OCI-LY3 (cell line): ENCODE measurements around the gene HOOK1.

ENCODE experiments used
- H2AFZ ChIP-seq: fragments of 200-600, 300-600 bp; shearing (Covaris generic); 2 replicates; pipeline ENCODE4 v1.6.0; 2014; ENCODE audit warnings: antibody characterized with exemption, low read depth, low read length
- H3K27ac ChIP-seq: fragments of 200-600, 300-600 bp; sonication (generic); 2 replicates; pipeline ENCODE4 v1.5.1; 2014; ENCODE audit warnings: mild to moderate bottlenecking, low read length, moderate library complexity, mixed read lengths
- H3K27me3 ChIP-seq: fragments of 200-600, 300-600 bp; sonication (generic); 2 replicates; pipeline ENCODE4 v1.6.1; 2014; ENCODE audit warnings: low read depth, low read length, mixed read lengths
- H3K36me3 ChIP-seq: fragments of 200-600, 300-600 bp; sonication (generic); replicated peaks from 2 replicates; pipeline ENCODE3; 2014; ENCODE audit warnings: low read depth, low read length, mixed read lengths
- H3K4me1 ChIP-seq: fragments of 300-600, 200-600 bp; sonication (generic); 2 replicates; pipeline ENCODE4 v1.6.1; 2014; ENCODE audit warnings: low read length, mixed read lengths
- H3K4me2 ChIP-seq: fragments of 200-600, 300-600 bp; sonication (generic); 2 replicates; pipeline ENCODE4 v1.6.1; 2014; ENCODE audit warnings: low read length, mixed read lengths
- H3K4me3 ChIP-seq: fragments of 300-600, 200-600 bp; sonication (generic); 2 replicates; pipeline ENCODE4 v1.5.1; 2014; ENCODE audit warnings: antibody characterized with exemption, mild to moderate bottlenecking, low read length, moderate library complexity
- H3K79me2 ChIP-seq: fragments of 300-600, 200-600 bp; shearing (Covaris generic); 2 replicates; pipeline ENCODE4 v1.6.1; 2014; ENCODE audit warnings: mild to moderate bottlenecking, low read length, mixed read lengths
- H3K9ac ChIP-seq: fragments of 300-600, 200-600 bp; shearing (Covaris generic); 2 replicates; pipeline ENCODE4 v1.6.0; 2014; ENCODE audit warnings: mild to moderate bottlenecking, low read length, moderate library complexity
- H3K9me3 ChIP-seq: fragments of 200-600, 300-600 bp; shearing (Covaris generic); 2 replicates; pipeline ENCODE4 v1.6.1; 2014; ENCODE audit warnings: low read length, mixed read lengths; ENCODE audit not compliant: insufficient read depth
- H4K20me1 ChIP-seq: fragments of 200-600, 300-600 bp; sonication (generic); 2 replicates; pipeline ENCODE4 v1.6.1; 2016; ENCODE audit warnings: low read length, mixed read lengths; ENCODE audit not compliant: insufficient read depth
- CTCF ChIP-seq: fragments of 200-600, 300-600 bp; sonication (generic); IDR thresholded peaks from 2 replicates; pipeline ENCODE4 v1.5.1; 2014; ENCODE audit warnings: antibody characterized with exemption, low read length, low read depth
- EZH2phosphoT487 ChIP-seq: fragments of 200-600 bp; shearing (Covaris generic); IDR thresholded peaks from 2 replicates; pipeline ENCODE4 v1.6.1; 2018; ENCODE audit warnings: antibody characterized with exemption, mixed run types, low read depth

The HOOK1 gene

GRCh38 chr1:59880735-59881134 lies 66.0 kb downstream of the HOOK1 start:
- Histone ChIP-seq H3K9me3 (peaks cover 6% of the 10 kb centered on the region; the same call in 1 of the 2 replicates), H3K79me2 (no peaks in the 10 kb centered on the region), H3K9ac (no peak overlapping the region), H3K27me3 (no peaks in the 10 kb centered on the region), H3K36me3 (peaks cover 3% of the 10 kb centered on the region), H3K27ac (no peak overlapping the region), H2AFZ (no peak overlapping the region), H3K4me1 (no peaks in the 10 kb centered on the region), H4K20me1 (no peaks in the 10 kb centered on the region), H3K4me2 (no peak overlapping the region), H3K4me3 (no peak overlapping the region)
- TF ChIP-seq CTCF (no peak), EZH2phosphoT487 (no peak)

- no peaks in the 10 kb centered on the region for H4K20me1 ChIP-seq
- H3K4me2 ChIP-seq, result no peak overlapping the region
- no peak overlapping the region for H2AFZ ChIP-seq
- no peaks in the 10 kb centered on the region for H3K27me3 ChIP-seq
- H3K27ac ChIP-seq, result no peak overlapping the region
- TF ChIP-seq CTCF, result no peak
- no peak for TF ChIP-seq EZH2phosphoT487
- no peak overlapping the region for H3K4me3 ChIP-seq
- H3K9me3 ChIP-seq, result no peaks in the 10 kb centered on the region
- H3K36me3 ChIP-seq, result no peaks in the 10 kb centered on the region
- H3K4me1 ChIP-seq, result no peaks in the 10 kb centered on the region
- H3K9ac ChIP-seq, result no peak overlapping the region
- no peaks in the 10 kb centered on the region for H3K79me2 ChIP-seq
These were observed 70.5 kb downstream of the HOOK1 start for GRCh38 chr1:59885160-59885832.

- H3K79me2 ChIP-seq, result no peaks in the 10 kb centered on the region
- H3K27me3 ChIP-seq, result no peaks in the 10 kb centered on the region
- no peaks in the 10 kb centered on the region for H3K9me3 ChIP-seq
- no peak overlapping the region for H2AFZ ChIP-seq
- no peak overlapping the region for H3K9ac ChIP-seq
- no peak overlapping the region for H3K4me3 ChIP-seq
- no peaks in the 10 kb centered on the region for H3K4me1 ChIP-seq
- no peaks in the 10 kb centered on the region for H4K20me1 ChIP-seq
- H3K4me2 ChIP-seq, result no peak overlapping the region
- TF ChIP-seq CTCF (no peak), EZH2phosphoT487 (no peak)
- no peaks in the 10 kb centered on the region for H3K36me3 ChIP-seq
- H3K27ac ChIP-seq, result no peak overlapping the region
These were observed 78.4 kb downstream of the HOOK1 start for GRCh38 chr1:59892841-59893811.

- Histone ChIP-seq H3K4me1 (no peaks in the 10 kb centered on the region), H3K27me3 (no peaks in the 10 kb centered on the region), H3K4me3 (no peak overlapping the region), H3K36me3 (no peaks in the 10 kb centered on the region), H3K9ac (no peak overlapping the region), H4K20me1 (no peaks in the 10 kb centered on the region), H3K9me3 (no peaks in the 10 kb centered on the region), H3K4me2 (no peak overlapping the region), H3K27ac (no peak overlapping the region), H3K79me2 (no peaks in the 10 kb centered on the region), H2AFZ (no peak overlapping the region)
- TF ChIP-seq EZH2phosphoT487, result no peak
- TF ChIP-seq CTCF, result no peak
These were observed 82.4 kb downstream of the HOOK1 start for GRCh38 chr1:59897165-59897564.
